Dedifferentiated amniotic fluid mesenchymal stem cell (primary cell): ENCODE results near the gene SHF.

Experiments used
- DNase-seq: peaks from one replicate; pipeline ENCODE4 v3.0.0-alpha.2; 2016; ENCODE audit errors: extremely low spot score

SHF gene

GRCh38 chr15:45199136-45199810 is 11.5 kb upstream of the SHF start:
- DNase-seq, result no peak

DNA sequence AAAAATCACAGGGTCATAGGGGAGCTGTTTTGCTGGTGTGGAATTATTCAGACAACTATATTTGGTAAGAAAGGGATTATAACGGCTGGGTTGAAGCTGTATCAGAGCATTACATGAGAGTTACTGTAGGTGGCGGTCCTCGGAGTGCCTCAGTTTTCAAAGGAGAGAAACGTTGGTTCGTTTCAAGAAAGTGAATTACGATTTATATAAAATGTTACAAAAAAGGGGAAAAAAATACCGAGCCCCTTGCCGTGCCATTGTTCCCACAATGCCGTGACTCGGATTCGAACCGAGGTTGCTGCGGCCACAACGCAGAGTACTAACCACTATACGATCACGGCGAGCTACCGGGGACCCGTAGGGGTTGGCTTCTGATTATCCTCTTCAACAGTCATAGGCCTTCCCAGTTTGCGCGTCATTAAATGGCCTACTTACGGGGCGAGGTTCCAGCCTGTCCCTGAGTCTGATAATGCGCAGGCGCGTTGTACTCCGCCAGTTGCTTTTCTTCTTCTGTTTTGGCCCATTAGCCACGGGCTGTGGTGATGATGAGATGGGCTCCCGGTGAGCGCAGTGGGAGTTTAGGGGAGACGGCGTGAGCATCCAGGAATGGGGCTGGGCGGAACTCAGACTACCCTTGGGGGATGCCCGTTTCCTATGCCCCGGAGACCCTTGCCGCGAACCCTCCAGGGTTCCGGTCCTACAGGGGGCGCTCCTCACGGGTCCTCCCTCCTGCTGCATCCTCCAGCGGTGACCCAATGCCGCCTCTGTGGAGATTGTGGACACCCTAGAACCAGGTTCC is 10.8 kb upstream of the SHF start:
- DNase-seq, result peak; percentile 94

GRCh38 chr15:45197512-45197911 is 9.7 kb upstream of the SHF start:
- no peak for DNase-seq

DNA sequence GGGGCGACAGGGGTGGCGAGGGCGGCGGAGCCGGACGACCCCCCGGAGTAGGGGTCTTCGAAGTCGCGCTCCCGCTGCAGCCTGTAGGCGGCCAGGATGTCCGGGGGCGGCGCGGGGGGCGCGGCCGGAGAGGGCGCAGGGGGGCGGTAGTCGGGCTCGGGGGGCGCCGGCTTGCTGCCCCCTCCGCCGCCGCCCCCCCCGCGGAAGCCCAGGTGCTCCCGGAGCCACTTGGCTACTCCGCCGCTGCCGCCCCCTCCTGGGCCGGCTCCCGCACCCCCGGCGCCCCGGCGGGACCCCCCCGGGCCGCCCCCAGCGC is 230 bp downstream of the SHF start:
- no peak for DNase-seq

GRCh38 chr15:45186771-45187577 is 792 bp downstream of the SHF start:
- DNase-seq, result no peak

GRCh38 chr15:45185903-45186770 is 1.6 kb downstream of the SHF start:
- no peak for DNase-seq

- no peak for DNase-seq
These were observed 2.5 kb downstream of the SHF start for GRCh38 chr15:45185069-45185779.

DNA sequence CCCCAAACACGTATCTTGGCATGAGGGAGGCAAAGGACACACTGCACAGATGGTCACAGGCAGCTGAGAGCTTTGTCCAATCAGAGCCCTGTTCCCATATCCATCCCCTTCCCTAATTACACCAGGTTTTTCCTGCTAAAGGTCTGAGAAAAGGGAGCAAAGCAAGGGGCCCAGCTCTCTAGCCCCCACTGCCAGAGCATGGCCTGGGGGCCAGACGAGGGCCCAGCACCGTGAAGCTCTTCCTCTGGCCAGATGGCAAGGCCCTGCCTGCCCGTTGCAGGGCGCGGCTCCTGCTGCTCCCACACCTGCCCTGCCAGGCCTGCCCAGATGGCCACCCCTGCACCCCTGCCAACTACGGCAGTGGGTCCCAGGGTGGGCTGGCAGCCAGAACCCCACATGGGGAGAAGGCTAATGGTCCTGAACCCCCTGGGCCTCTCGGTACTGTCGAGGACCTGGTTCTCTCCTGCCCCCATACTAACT is 3.2 kb downstream of the SHF start:
- DNase-seq, result no peak

GRCh38 chr15:45183511-45183910 is 4.3 kb downstream of the SHF start:
- DNase-seq, result no peak

GRCh38 chr15:45182996-45183395 is 4.8 kb downstream of the SHF start:
- DNase-seq, result no peak

DNA sequence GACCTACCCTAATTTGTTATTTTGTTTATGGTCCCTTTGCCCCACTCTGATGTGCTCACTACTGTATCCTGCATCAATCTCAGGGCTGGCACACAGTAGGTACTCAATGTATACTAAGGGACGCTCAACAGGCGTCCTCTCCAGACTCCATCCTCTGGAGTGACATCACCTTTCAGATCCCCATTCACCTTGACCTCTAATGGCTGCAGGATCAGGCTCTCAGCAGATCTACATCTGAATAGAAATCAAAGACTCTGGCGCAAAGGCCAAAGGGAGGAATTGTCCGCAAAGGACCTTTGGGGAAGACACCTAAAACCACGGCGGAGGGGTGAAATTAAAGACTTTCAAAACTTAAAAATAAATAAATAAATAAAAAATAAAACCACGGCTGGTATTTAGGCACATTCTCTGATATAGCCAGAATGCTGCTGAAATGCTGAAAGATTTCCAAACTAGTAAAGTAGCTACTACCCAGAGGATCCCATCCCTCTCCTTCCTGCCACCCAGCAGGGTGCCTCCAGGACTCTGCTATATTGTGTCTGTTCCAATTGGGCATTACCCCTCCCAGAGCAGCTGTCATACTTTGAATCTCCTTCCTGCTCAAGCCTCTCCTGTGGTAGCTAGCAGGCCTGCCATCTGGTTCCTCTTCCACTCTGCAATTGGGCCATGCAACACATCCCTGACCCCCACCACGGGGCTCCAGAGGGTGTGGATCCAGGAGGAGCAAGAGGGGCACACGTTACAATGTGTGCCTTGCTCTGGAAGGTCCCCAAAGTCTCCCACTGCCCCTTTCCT is 6.1 kb downstream of the SHF start:
- no peak for DNase-seq

- no peak for DNase-seq
These were observed 6.9 kb downstream of the SHF start for GRCh38 chr15:45180648-45181436.

- no peak for DNase-seq
These were observed 7.6 kb downstream of the SHF start for GRCh38 chr15:45180201-45180600.

DNA sequence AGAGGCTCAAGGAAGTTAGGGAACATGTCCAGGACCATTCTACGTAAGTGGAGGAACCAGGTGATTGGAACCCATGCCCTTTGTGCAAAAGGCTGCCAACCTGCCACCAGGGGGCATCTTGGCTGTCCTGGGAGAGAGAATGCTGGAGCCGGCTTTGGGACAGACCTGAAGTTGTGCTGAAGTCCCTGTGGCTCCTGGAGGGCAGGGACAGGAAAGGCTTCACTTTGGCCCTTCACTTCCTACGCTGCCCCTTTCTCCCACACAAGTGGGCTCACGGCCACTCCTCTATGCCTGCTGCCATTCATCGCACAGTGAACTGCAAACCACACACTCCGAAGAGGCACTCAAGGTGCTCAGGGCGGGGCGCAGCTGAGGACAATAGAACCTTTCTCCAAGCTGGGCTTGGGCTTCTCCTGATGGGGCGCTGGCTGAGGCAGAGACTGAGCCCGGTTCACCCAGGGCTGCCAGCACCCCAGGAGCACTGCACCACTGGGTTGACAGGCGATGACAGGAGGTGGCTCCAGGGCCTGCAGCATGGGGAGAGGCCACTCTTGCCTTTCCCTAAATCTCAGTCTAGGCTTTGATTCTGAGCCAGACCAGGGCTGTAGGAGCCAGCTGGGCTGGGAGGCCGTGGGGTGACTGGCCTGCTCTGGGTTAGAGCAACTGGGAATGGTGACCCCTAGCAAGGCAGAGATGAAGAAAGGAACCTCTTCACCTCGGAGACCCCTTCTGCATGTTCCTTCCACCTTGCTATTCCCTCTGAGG is 8.4 kb downstream of the SHF start:
- no peak for DNase-seq

GRCh38 chr15:45177285-45177684 is 10.5 kb downstream of the SHF start:
- no peak for DNase-seq

DNA sequence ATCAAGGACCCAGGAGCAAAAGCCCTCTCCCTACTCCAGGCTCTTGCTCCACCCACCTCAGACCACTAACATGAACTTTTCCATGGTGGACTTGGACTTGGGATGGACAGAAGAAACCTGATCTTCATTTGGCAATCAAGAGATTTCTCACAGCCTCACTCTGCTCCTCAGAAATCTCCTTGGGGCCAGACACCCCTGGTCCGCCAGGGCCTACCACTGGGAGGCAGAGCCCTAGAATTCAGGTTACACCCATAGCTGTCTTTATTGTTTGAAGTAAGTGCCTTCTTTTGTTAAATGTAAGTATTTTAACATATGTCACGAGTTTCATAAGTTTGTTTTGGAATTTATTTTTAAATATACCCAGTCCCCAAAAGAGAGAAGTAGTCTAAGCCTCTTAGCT is 13.2 kb downstream of the SHF start:
- no peak for DNase-seq

DNA sequence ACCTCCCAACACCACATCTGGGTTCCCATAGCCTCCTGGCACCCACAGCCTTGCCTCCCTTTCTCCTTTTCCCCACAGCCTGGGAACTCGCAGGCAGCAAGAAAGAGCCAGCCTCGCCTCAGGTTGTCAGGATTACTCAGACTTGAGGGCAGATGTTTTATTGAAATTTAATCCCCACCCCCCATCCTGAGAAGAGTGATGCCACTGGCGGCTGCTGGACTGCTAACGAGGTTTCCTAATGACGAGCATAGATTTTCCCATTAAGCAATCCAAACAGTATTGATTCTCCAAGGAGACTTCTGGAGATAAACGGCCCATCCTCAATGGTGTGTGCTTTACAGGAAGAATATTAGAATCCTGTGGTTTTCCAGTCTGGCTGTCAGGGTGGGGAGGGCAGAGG is 13.7 kb downstream of the SHF start:
- DNase-seq, result no peak

- DNase-seq, result no peak
These were observed 15.9 kb downstream of the SHF start for GRCh38 chr15:45171912-45172311.
